Endothelial cell of coronary artery (primary cell): ENCODE results near the gene RRAS2. TPM values are rescaled to one million over a fixed set of nuclear protein-coding genes. Genes with fewer than 3 reads are reported as not detected.

Experiments used
- total RNA-seq: library from RNA; depleted of rRNA; stranded (reverse); fragments of >200 nt; gene quantifications from 2 replicates; pipeline ENCODE4 v1.2.3, GENCODE V29; 2014

RRAS2 gene
- 77.4 and 112 TPM in 2 replicates for total RNA-seq

GRCh38 chr11:14358729-14359439, at the start of gene RRAS2:
RRAS2 (minus strand) TSS chr11:14359183; CDS start chr11:14358870, 313 bp downstream.

Other genes starting within 250 kb of the RRAS2 start
- 273 and 299 TPM in 2 replicates for gene COPB1, start 140.6 kb upstream of the RRAS2 start, total RNA-seq
- gene PSMA1, start 161.2 kb upstream of the RRAS2 start, total RNA-seq = 172 and 196 TPM in 2 replicates